ENCODE results near the gene CENPK.
"Not testable (repeated sequence)": the region's sequence is repeated elsewhere in the genome, so short reads cannot be mapped to it uniquely, and the experiment has no call there.

CENPK gene

GRCh38 chr5:65489119-65489518 is 73.8 kb downstream of the CENPK start:
- DNase-seq: no peak

GRCh38 chr5:65488038-65488687 is 74.8 kb downstream of the CENPK start:
- DNase-seq: not testable (repeated sequence)

- not testable (repeated sequence) for DNase-seq
These were observed 76.2 kb downstream of the CENPK start for GRCh38 chr5:65486803-65487202.

GRCh38 chr5:65485405-65485804 is 77.6 kb downstream of the CENPK start:
- DNase-seq: no peak

- DNase-seq: no peak
These were observed 79.2 kb downstream of the CENPK start for GRCh38 chr5:65483546-65484346.

GRCh38 chr5:65482736-65483545 is 80.0 kb downstream of the CENPK start:
- no peak for DNase-seq

GRCh38 chr5:65482296-65482735 is 80.7 kb downstream of the CENPK start:
- DNase-seq: no peak

- DNase-seq: peak; percentile 71
These were observed 81.2 kb downstream of the CENPK start, which contains the start of gene ADAMTS6 for GRCh38 chr5:65481635-65482295. Gene ADAMTS6 (minus strand): TSS chr5:65481920. CDS start chr5:65473673, 8,247 bp downstream.

GRCh38 chr5:65481171-65481581 is 81.8 kb downstream of the CENPK start:
- no peak for DNase-seq

- DNase-seq: no peak
These were observed 82.6 kb downstream of the CENPK start for GRCh38 chr5:65480306-65480865.

GRCh38 chr5:65479527-65479926 is 83.4 kb downstream of the CENPK start:
- no peak for DNase-seq

GRCh38 chr5:65478336-65478735 is 84.6 kb downstream of the CENPK start:
- no peak for DNase-seq

GRCh38 chr5:65475895-65476294 is 87.1 kb downstream of the CENPK start:
- no peak for DNase-seq

- no peak for DNase-seq
These were observed 87.6 kb downstream of the CENPK start for GRCh38 chr5:65475336-65475735.

GRCh38 chr5:65474130-65474711 is 88.7 kb downstream of the CENPK start:
- no peak for DNase-seq

- no peak for DNase-seq
These were observed 94.3 kb downstream of the CENPK start for GRCh38 chr5:65468633-65469032.

All from activated T-cell treated with anti-CD3 and anti-CD28 coated beads for 4 hours (primary cell).